Natural killer cell (primary cell): ENCODE data around the gene IGLL1. TPM values are rescaled to one million over a fixed set of nuclear protein-coding genes. Genes with fewer than 3 reads are reported as not detected.
"Not testable (repeated sequence)": the region's sequence is repeated elsewhere in the genome, so short reads cannot be mapped to it uniquely, and the experiment has no call there.

Experiments
- ATAC-seq, 3 donors: fragments of 150-1000 bp in 2 of 3; fragments of 200-7000 bp in 1 of 3; cut with Tn5 transposase; 1 replicate in 1 of 3; 2 replicates in 2 of 3; pipeline ENCODE4 v1.10.0; 2021; ENCODE audit warnings: mild to moderate bottlenecking in 2 of 3, moderate library complexity in 2 of 3
- DNase-seq, 2 donors: peaks; one replicate each; pipeline versions ENCODE4 v3.0.0 to v3.0.0-alpha.2; 2013 to 2021; ENCODE audit warnings: mixed read lengths in 1 of 2
- H3K27ac ChIP-seq: one replicate; pipeline ENCODE4 v1.5.1; 2013; ENCODE audit warnings: mild to moderate bottlenecking, low read length
- H3K27me3 ChIP-seq: one replicate; pipeline ENCODE4 v1.6.1; 2013; ENCODE audit warnings: low read length; ENCODE audit not compliant: control insufficient read depth, insufficient read depth
- H3K36me3 ChIP-seq: one replicate; pipeline ENCODE4 v1.6.1; 2013; ENCODE audit warnings: low read length; ENCODE audit not compliant: control insufficient read depth, insufficient read depth
- H3K4me1 ChIP-seq: one replicate; pipeline ENCODE4 v1.6.1; 2013; ENCODE audit warnings: low read length; ENCODE audit not compliant: control insufficient read depth, insufficient read depth
- H3K4me3 ChIP-seq: one replicate; pipeline ENCODE4 v1.5.1; 2013; ENCODE audit warnings: low read length
- H3K9me3 ChIP-seq: one replicate; pipeline ENCODE4 v1.6.1; 2013; ENCODE audit warnings: low read length; ENCODE audit not compliant: control insufficient read depth, insufficient read depth
- H3K27ac Mint-ChIP-seq, 2 donors: one replicate each; pipeline ENCODE4 v1.8.0; 2022; ENCODE audit warnings: mild to moderate bottlenecking in 2 of 2, mixed read lengths in 2 of 2, moderate library complexity in 1 of 2
- H3K27me3 Mint-ChIP-seq, 2 donors: one replicate each; pipeline ENCODE4 v1.8.0; 2022; ENCODE audit warnings: low read depth in 2 of 2, mixed read lengths in 2 of 2
- H3K36me3 Mint-ChIP-seq: one replicate; pipeline ENCODE4 v1.8.0; 2022; ENCODE audit warnings: mixed read lengths
- H3K4me1 Mint-ChIP-seq, 2 donors: one replicate each; pipeline ENCODE4 v1.8.0; 2022; ENCODE audit warnings: mixed read lengths in 2 of 2
- H3K4me3 Mint-ChIP-seq: one replicate; pipeline ENCODE4 v1.8.0; 2022; ENCODE audit warnings: mild to moderate bottlenecking, moderate library complexity, mixed read lengths
- H3K9me3 Mint-ChIP-seq, 2 donors: one replicate each; pipeline ENCODE4 v1.8.0; 2022; ENCODE audit warnings: mixed read lengths in 2 of 2
- CTCF ChIP-seq: fragments of 200-600 bp; IDR thresholded peaks from one replicate; pipeline ENCODE4 v1.8.0; 2022; ENCODE audit warnings: antibody characterized with exemption
- WGBS: methylation state at CpG from one replicate; pipeline ENCODE4 v1.1.7; 2013; ENCODE audit warnings: missing lambda C conversion rate; ENCODE audit not compliant: insufficient coverage; 5-methylcytosine and 5-hydroxymethylcytosine counted together
- intact Hi-C: fragments of 100-400 bp; cut with micrococcal nuclease; formaldehyde crosslinking; loops from one replicate; pipeline ENCODE4 v1.14.2; 2022
- total RNA-seq, 4 donors: library from RNA; stranded (reverse); fragments of 120-200 nt in 1 of 4; gene quantifications; one replicate each; pipeline versions ENCODE4 v1.2.3 to v1.2.4, GENCODE V29; 2013 to 2022

IGLL1 gene
- total RNA-seq, 3 donors from 2014 or later (not counting 1 experiment from before 2014, with no cell fraction given): not detected

GRCh38 chr22:23573106-23573505 lies 7.0 kb downstream of the IGLL1 start:
- H3K4me1 ChIP-seq, H3K36me3 Mint-ChIP-seq, ATAC-seq, H3K27me3 ChIP-seq, H3K9me3 Mint-ChIP-seq, H3K36me3 ChIP-seq, H3K4me3 ChIP-seq, intact Hi-C loops, DNase-seq, H3K4me1 Mint-ChIP-seq, H3K27ac Mint-ChIP-seq, H3K27ac ChIP-seq, H3K9me3 ChIP-seq, H3K27me3 Mint-ChIP-seq, H3K4me3 Mint-ChIP-seq: not testable (repeated sequence)
- 90% methylated on average over 13 of the region's 13 CpGs for WGBS

GRCh38 chr22:23571486-23571885 lies 8.6 kb downstream of the IGLL1 start:
- Mint-ChIP-seq H3K4me3 (no peak overlapping the region), H3K4me1 (no peaks in the 10 kb centered on the region), H3K9me3 (no peaks in the 10 kb centered on the region), H3K27me3 (peaks cover 8 to 13% of the 10 kb centered on the region in 2 donors), H3K36me3 (no peaks in the 10 kb centered on the region), H3K27ac (no peak overlapping the region)
- H3K4me3 ChIP-seq: no peak overlapping the region
- H3K9me3 ChIP-seq: no peaks in the 10 kb centered on the region
- ATAC-seq (no peak), DNase-seq (no peak)
- H3K27ac ChIP-seq: no peak overlapping the region
- no peak for TF ChIP-seq CTCF
- 87% methylated on average over 4 of the region's 4 CpGs for WGBS
- H3K27me3 ChIP-seq: no peaks in the 10 kb centered on the region
- H3K4me1 ChIP-seq: peaks cover under 1% of the 10 kb centered on the region
- intact Hi-C loops: no loop called here
- H3K36me3 ChIP-seq: no peaks in the 10 kb centered on the region

GRCh38 chr22:23570681-23571080 lies 9.4 kb downstream of the IGLL1 start:
- no peak overlapping the region for H3K27ac ChIP-seq
- Mint-ChIP-seq H3K4me3 (no peak overlapping the region), H3K36me3 (no peaks in the 10 kb centered on the region), H3K27me3 (peaks cover 8 to 14% of the 10 kb centered on the region in 2 donors), H3K27ac (no peak overlapping the region), H3K9me3 (no peaks in the 10 kb centered on the region), H3K4me1 (peaks cover 3 to 4% of the 10 kb centered on the region in 2 donors)
- H3K4me3 ChIP-seq: no peak overlapping the region
- no peak for ATAC-seq
- peaks cover 4% of the 10 kb centered on the region for H3K27me3 ChIP-seq
- no peaks in the 10 kb centered on the region for H3K36me3 ChIP-seq
- no peak for TF ChIP-seq CTCF
- WGBS: 77% methylated on average over 8 of the region's 8 CpGs
- H3K9me3 ChIP-seq: no peaks in the 10 kb centered on the region
- intact Hi-C loops: no loop called here
- H3K4me1 ChIP-seq: peaks cover 8% of the 10 kb centered on the region
- DNase-seq: no peak

GRCh38 chr22:23569716-23570115 lies 10.4 kb downstream of the IGLL1 start:
- Histone ChIP-seq H3K36me3 (no peaks in the 10 kb centered on the region), H3K9me3 (no peaks in the 10 kb centered on the region), H3K27me3 (peaks cover 6% of the 10 kb centered on the region), H3K4me1 (peaks cover 14% of the 10 kb centered on the region), H3K4me3 (no peak overlapping the region), H3K27ac (no peak overlapping the region)
- TF ChIP-seq CTCF: no peak
- WGBS: 92% methylated on average over 10 of the region's 10 CpGs
- peaks cover 8 to 19% of the 10 kb centered on the region in 2 donors for H3K27me3 Mint-ChIP-seq
- H3K4me3 Mint-ChIP-seq: no peak overlapping the region
- no peaks in the 10 kb centered on the region for H3K36me3 Mint-ChIP-seq
- H3K27ac Mint-ChIP-seq: no peak overlapping the region
- no peak for ATAC-seq
- H3K4me1 Mint-ChIP-seq: peaks cover 7 to 8% of the 10 kb centered on the region in 2 donors
- DNase-seq: no peak
- intact Hi-C loops: no loop called here
- H3K9me3 Mint-ChIP-seq: no peaks in the 10 kb centered on the region
